Testis (tissue), 3 donors: Measurements from ENCODE around the gene TGFBI. TPM values are rescaled to one million over a fixed set of nuclear protein-coding genes. Genes with fewer than 3 reads are reported as not detected.

Experiments
- DNase-seq: peaks from one replicate; pipeline ENCODE4 v3.0.0-alpha.2; 2019
- H3K27ac ChIP-seq, 2 donors: fragments of 200-600 bp; sonication (generic); one replicate each; pipeline ENCODE4 v1.5.1; 2019
- H3K27me3 ChIP-seq: fragments of 200-600 bp; sonication (generic); one replicate; pipeline ENCODE4 v1.5.1; 2019
- H3K36me3 ChIP-seq: fragments of 200-600 bp; sonication (generic); one replicate; pipeline ENCODE4 v1.5.1; 2017; ENCODE audit warnings: low read depth; ENCODE audit errors: missing control alignments
- H3K4me1 ChIP-seq: fragments of 200-600 bp; sonication (generic); one replicate; pipeline ENCODE4 v1.5.1; 2019
- H3K4me3 ChIP-seq, 2 donors: fragments of 200-600 bp; sonication (generic); one replicate each; pipeline ENCODE4 v1.5.1; 2017 to 2019
- H3K9me3 ChIP-seq: fragments of 200-600 bp; sonication (generic); one replicate; pipeline ENCODE4 v1.5.1; 2017
- POLR2A ChIP-seq: fragments of 450-650 bp; IDR thresholded peaks from one replicate; pipeline ENCODE4 v1.6.1; 2017; ENCODE audit warnings: antibody characterized with exemption, mild to moderate bottlenecking, moderate library complexity
- WGBS, 2 donors: methylation state at CpG; one replicate each; pipeline ENCODE4 v1.1.5; 2018; 5-methylcytosine and 5-hydroxymethylcytosine counted together
- intact Hi-C: fragments of 100-400 bp; cut with DNase I; formaldehyde crosslinking; loops from one replicate; pipeline ENCODE4 v1.15.1; 2023; ENCODE audit warnings: low total_unique reads
- polyA plus RNA-seq: library from polyadenylated mRNA; stranded (reverse); fragments of 350-450 nt; fragmentation: Illumina TruSeq; extraction: RNeasy Lipid Tissue Mini Kit (QIAGEN cat#74804); gene quantifications from one replicate; pipeline ENCODE4 v1.2.3, GENCODE V29; 2014; ENCODE audit warnings: low read depth, low replicate concordance; ENCODE audit not compliant: insufficient read depth
- total RNA-seq, 2 donors: library from RNA; depleted of rRNA; stranded (reverse); fragments of >200 nt; gene quantifications; one replicate each; pipeline ENCODE4 v1.2.3, GENCODE V29; 2016
- TF ChIP-seq, protein P1 (sequence below), 3 experiments: fragments of 450-650 bp in 2 of 3; fragments of 200-600 bp in 1 of 3; sonication (generic) in 1 of 3; IDR thresholded peaks; one replicate each; pipeline ENCODE4 v1.5.1; 2016 to 2019; ENCODE audit warnings: antibody characterized with exemption in 3 of 3, mild to moderate bottlenecking in 2 of 3, moderate library complexity in 1 of 3

Gene TGFBI
- total and polyA plus RNA-seq, 3 donors from 2014 or later: 9.0 to 77.2 (median 15.4) TPM

- intact Hi-C loops: no loop called here
- WGBS, 2 donors: 68 to 78% methylated on average over 7 of the region's 7 CpGs
Measured at GRCh38 chr5:136006761-136007251, 22.0 kb upstream of the TGFBI start.

GRCh38 chr5:136007271-136007670 is 21.5 kb upstream of the TGFBI start:
- no peaks in the 10 kb centered on the region for H3K27me3 ChIP-seq
- no peak overlapping the region for H3K4me3 ChIP-seq
- no peak for DNase-seq
- WGBS, 2 donors: 64 to 76% methylated on average over 4 of the region's 4 CpGs
- TF ChIP-seq, protein P1, sequence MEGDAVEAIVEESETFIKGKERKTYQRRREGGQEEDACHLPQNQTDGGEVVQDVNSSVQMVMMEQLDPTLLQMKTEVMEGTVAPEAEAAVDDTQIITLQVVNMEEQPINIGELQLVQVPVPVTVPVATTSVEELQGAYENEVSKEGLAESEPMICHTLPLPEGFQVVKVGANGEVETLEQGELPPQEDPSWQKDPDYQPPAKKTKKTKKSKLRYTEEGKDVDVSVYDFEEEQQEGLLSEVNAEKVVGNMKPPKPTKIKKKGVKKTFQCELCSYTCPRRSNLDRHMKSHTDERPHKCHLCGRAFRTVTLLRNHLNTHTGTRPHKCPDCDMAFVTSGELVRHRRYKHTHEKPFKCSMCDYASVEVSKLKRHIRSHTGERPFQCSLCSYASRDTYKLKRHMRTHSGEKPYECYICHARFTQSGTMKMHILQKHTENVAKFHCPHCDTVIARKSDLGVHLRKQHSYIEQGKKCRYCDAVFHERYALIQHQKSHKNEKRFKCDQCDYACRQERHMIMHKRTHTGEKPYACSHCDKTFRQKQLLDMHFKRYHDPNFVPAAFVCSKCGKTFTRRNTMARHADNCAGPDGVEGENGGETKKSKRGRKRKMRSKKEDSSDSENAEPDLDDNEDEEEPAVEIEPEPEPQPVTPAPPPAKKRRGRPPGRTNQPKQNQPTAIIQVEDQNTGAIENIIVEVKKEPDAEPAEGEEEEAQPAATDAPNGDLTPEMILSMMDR (IDR thresholded peaks at IDR 0.05): no peak
- TF ChIP-seq POLR2A: no peak
- H3K4me1 ChIP-seq: no peaks in the 10 kb centered on the region
- no peaks in the 10 kb centered on the region for H3K9me3 ChIP-seq
- peak overlapping the region in 1 of 2 donors; percentile 26 for H3K27ac ChIP-seq
- intact Hi-C loops: no loop called here
- no peaks in the 10 kb centered on the region for H3K36me3 ChIP-seq

More at GRCh38 chr5:136006761-136007251, 22.0 kb upstream of the TGFBI start:
- Histone ChIP-seq H3K27ac (peak overlapping the region; percentile 26 to 29), H3K27me3 (no peaks in the 10 kb centered on the region), H3K9me3 (no peaks in the 10 kb centered on the region), H3K4me1 (no peaks in the 10 kb centered on the region), H3K36me3 (no peaks in the 10 kb centered on the region), H3K4me3 (no peak overlapping the region)
- TF ChIP-seq, protein P1 (IDR thresholded peaks at IDR 0.05): no peak
- TF ChIP-seq POLR2A: no peak
- no peak for DNase-seq

DNA sequence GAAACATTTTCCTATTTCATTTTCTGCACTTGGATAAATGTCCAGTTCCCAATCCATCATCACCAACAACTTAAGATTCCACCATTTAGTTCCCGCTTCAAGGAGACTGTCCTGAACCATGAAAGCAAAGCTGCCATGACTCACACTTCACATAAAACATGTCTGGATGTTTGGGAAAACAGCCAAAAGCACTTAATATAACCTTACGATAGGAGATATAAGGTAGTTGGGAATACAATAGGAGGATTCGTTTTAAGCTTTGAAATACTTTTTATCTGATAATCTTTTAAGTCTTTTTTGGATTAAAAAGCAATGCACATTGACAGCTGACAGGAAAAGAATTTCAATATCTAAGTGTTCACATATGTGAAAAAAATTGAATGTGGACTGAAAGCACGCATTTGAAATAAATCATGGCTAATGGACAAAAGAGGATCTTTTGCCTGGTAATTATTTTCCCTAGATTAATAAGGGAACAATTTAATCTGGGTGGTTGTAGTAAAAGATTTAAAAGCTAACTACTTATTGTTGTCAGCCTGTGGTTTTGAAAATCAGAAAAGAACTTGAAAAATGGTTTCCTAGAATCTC is 17.3 kb upstream of the TGFBI start:
- DNase-seq: no peak
- no peak overlapping the region for H3K27ac ChIP-seq
- TF ChIP-seq, protein P1 (IDR thresholded peaks at IDR 0.05): no peak
- no peak for TF ChIP-seq POLR2A
- H3K27me3 ChIP-seq: no peaks in the 10 kb centered on the region
- intact Hi-C loops: no loop called here
- no peaks in the 10 kb centered on the region for H3K36me3 ChIP-seq
- H3K9me3 ChIP-seq: no peaks in the 10 kb centered on the region
- no peaks in the 10 kb centered on the region for H3K4me1 ChIP-seq
- no peak overlapping the region for H3K4me3 ChIP-seq
- 70 to 75% methylated on average over 4 of the region's 4 CpGs for WGBS, 2 donors

GRCh38 chr5:136012041-136012804 is 16.6 kb upstream of the TGFBI start:
- H3K27ac ChIP-seq: no peak overlapping the region
- WGBS, 2 donors: 39 to 48% methylated on average over 3 of the region's 3 CpGs
- H3K9me3 ChIP-seq: no peaks in the 10 kb centered on the region
- H3K4me1 ChIP-seq: no peaks in the 10 kb centered on the region
- TF ChIP-seq POLR2A: no peak
- TF ChIP-seq, protein P1 (IDR thresholded peaks at IDR 0.05): no peak
- intact Hi-C loops: no loop called here
- no peaks in the 10 kb centered on the region for H3K27me3 ChIP-seq
- no peak overlapping the region for H3K4me3 ChIP-seq
- no peaks in the 10 kb centered on the region for H3K36me3 ChIP-seq
- no peak for DNase-seq
